ELF-1 (cell line): ENCODE data around the gene PLD5.
"Not testable (repeated sequence)": the region's sequence is repeated elsewhere in the genome, so short reads cannot be mapped to it uniquely, and the experiment has no call there.

Experiments
- DNase-seq: peaks from one replicate; pipeline ENCODE4 v3.0.0-alpha.2; 2016; ENCODE audit warnings: low read depth, low spot score

PLD5 gene

GRCh38 chr1:242489545-242489944 lies 35.0 kb downstream of the PLD5 start:
- DNase-seq = no peak

- DNase-seq = no peak
Observed at GRCh38 chr1:242477944-242478343, 46.6 kb downstream of the PLD5 start.

GRCh38 chr1:242470774-242471173 lies 53.7 kb downstream of the PLD5 start:
- no peak for DNase-seq

GRCh38 chr1:242468784-242469183 lies 55.7 kb downstream of the PLD5 start:
- no peak for DNase-seq

GRCh38 chr1:242467556-242468145 lies 56.8 kb downstream of the PLD5 start:
- peak; percentile 41 for DNase-seq

GRCh38 chr1:242462867-242463266 lies 61.6 kb downstream of the PLD5 start:
- DNase-seq = no peak

GRCh38 chr1:242459740-242460139 lies 64.8 kb downstream of the PLD5 start:
- not testable (repeated sequence) for DNase-seq

GRCh38 chr1:242456726-242457269 lies 67.7 kb downstream of the PLD5 start:
- no peak for DNase-seq

- DNase-seq = no peak
Observed at GRCh38 chr1:242455052-242455361, 69.5 kb downstream of the PLD5 start.

GRCh38 chr1:242454262-242455051 lies 70.0 kb downstream of the PLD5 start:
- peak; percentile 17 for DNase-seq

- no peak for DNase-seq
Observed at GRCh38 chr1:242452573-242452972, 71.9 kb downstream of the PLD5 start.

GRCh38 chr1:242449661-242450060 lies 74.8 kb downstream of the PLD5 start:
- no peak for DNase-seq

GRCh38 chr1:242448910-242449645 lies 75.4 kb downstream of the PLD5 start:
- DNase-seq = no peak

- DNase-seq = peak; percentile 3
Observed at GRCh38 chr1:242447689-242448088, 76.8 kb downstream of the PLD5 start.

GRCh38 chr1:242440757-242441156 lies 83.7 kb downstream of the PLD5 start:
- no peak for DNase-seq

GRCh38 chr1:242435200-242435599 lies 89.3 kb downstream of the PLD5 start:
- DNase-seq = no peak

- no peak for DNase-seq
Observed at GRCh38 chr1:242432491-242433095, 91.9 kb downstream of the PLD5 start.

GRCh38 chr1:242431786-242432185 lies 92.7 kb downstream of the PLD5 start:
- DNase-seq = no peak

GRCh38 chr1:242430956-242431355 lies 93.5 kb downstream of the PLD5 start:
- no peak for DNase-seq

GRCh38 chr1:242428399-242429190 lies 95.9 kb downstream of the PLD5 start:
- no peak for DNase-seq

- no peak for DNase-seq
Observed at GRCh38 chr1:242427519-242427918, 97.0 kb downstream of the PLD5 start.
